Pancreas (tissue), 10 donors: ENCODE results near the gene CACNG7. TPM values are rescaled to one million over a fixed set of nuclear protein-coding genes. Genes with fewer than 3 reads are reported as not detected.

Experiments used
- ATAC-seq, 4 donors: fragments of 200-7000 bp; cut with Tn5 transposase; one replicate each; pipeline versions ENCODE4 v1.8.0 to v1.9.1; 2020; ENCODE audit warnings: mild to moderate bottlenecking in 4 of 4, moderate library complexity in 4 of 4
- DNase-seq, 6 donors: peaks; one replicate each; pipeline ENCODE4 v3.0.0-alpha.2; 2020
- FAIRE-seq: peaks from 2 replicates; lab custom pipeline; 2012; peaks lifted over from hg19 to GRCh38; lab: Jason Lieb, UNC
- H3K27ac ChIP-seq, 4 donors: fragments of 200-600 bp; sonication (generic); 1 replicate in 3 of 4; 2 replicates in 1 of 4; pipeline versions ENCODE4 v1.5.0 to v1.8.0; 2020
- H3K27me3 ChIP-seq, 4 donors: fragments of 200-600 bp; one replicate each; pipeline ENCODE4 v1.8.0; 2021
- H3K36me3 ChIP-seq, 3 donors: fragments of 200-600 bp; sonication (generic) in 1 of 3; one replicate each; pipeline versions ENCODE4 v1.5.0 to v1.8.0; 2020 to 2021
- H3K4me1 ChIP-seq, 3 donors: fragments of 200-600 bp; one replicate each; pipeline ENCODE4 v1.8.0; 2021
- H3K4me3 ChIP-seq, 4 donors: fragments of 200-600 bp; sonication (generic) in 2 of 4; one replicate each; pipeline versions ENCODE4 v1.5.0 to v1.8.0; 2020 to 2021
- H3K9me3 ChIP-seq, 4 donors: fragments of 200-600 bp; one replicate each; pipeline ENCODE4 v1.8.0; 2021
- CTCF ChIP-seq, 4 donors: fragments of 200-600 bp; sonication (generic) in 3 of 4; IDR thresholded peaks; one replicate each; pipeline versions ENCODE4 v1.5.0 to v1.8.0; 2021; ENCODE audit warnings: antibody characterized with exemption in 4 of 4
- WGBS, 2 donors: extraction: QIAGEN DNeasy Blood & Tissue Kit; methylation state at CpG; one replicate each; pipeline ENCODE4 v1.1.7; 2013; 5-methylcytosine and 5-hydroxymethylcytosine counted together
- intact Hi-C, 3 donors: fragments of 100-400 bp; cut with DNase I; formaldehyde crosslinking; loops; one replicate each; pipeline versions ENCODE4 v1.11.1 to v1.14.2; 2022
- polyA plus RNA-seq, 2 donors: library from polyadenylated mRNA; stranded (reverse); fragments of 200-250 nt; gene quantifications; one replicate each; pipeline ENCODE4 v1.2.3, GENCODE V29; 2013
- total RNA-seq, 6 donors: library from RNA; stranded (reverse); fragmentation: NEBNext Ultra II Directional in 4 of 6; extraction: Animal tissue kit (Norgen Biotek cat#: 25700) in 4 of 6; gene quantifications; one replicate each; pipeline versions ENCODE4 v1.2.1 to v1.2.4, GENCODE V29; 2021 to 2023
- donor health status: healthy with polysubstance abuse.
- donor health status: DM: no; HTN: no; CAD: no; lungs with moderate emphysema.
- donor health status: DM: no; HTN: no; CAD: no.
- donor health status: control.
- donor health status: control.
- donor health status: Bipolar disorder and iron deficiency.
- donor health status: DM: yes; HTN: yes; CAD: no.
- donor health status: DM: no; HTN: no; CAD: no.
- donor health status: DM: no; HTN: no; CAD: no.
- donor health status: DM: yes; HTN: yes; CAD: no.

Gene CACNG7
- total and polyA plus RNA-seq, 8 donors, result 0.02 to 0.09 (median 0.06) TPM; not detected in 4

DNA sequence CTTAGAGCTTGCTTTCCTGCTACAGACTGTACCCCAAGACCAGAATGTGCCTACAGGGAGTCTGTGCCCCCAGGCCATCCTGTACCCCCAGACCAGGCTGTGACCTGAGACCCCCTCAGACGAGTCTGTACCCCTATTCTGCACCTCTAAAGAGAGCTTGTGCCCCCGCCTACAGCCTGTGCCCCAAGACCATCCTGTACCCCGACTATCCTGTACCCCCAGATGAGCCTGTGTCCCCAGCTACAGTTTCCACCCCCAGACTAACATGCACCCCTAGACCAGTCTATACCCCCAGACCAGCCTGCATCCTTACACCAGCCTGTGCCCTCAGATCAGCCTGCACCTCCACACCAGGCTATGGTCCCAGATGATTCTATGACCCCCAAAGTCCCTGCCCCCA, 84.4 kb downstream of the CACNG7 start:
- TF ChIP-seq CTCF (IDR thresholded peaks at IDR 0.05), result no peak
- WGBS, 2 donors, result 32 to 37% methylated on average over 3 of the region's 3 CpGs
- Histone ChIP-seq H3K36me3 (no peaks in the 10 kb centered on the region), H3K27me3 (peaks cover 0 to 15% (median 4%) of the 10 kb centered on the region in 4 donors), H3K27ac (no peak overlapping the region), H3K4me1 (no peaks in the 10 kb centered on the region), H3K9me3 (no peaks in the 10 kb centered on the region), H3K4me3 (no peak overlapping the region)
- ATAC-seq, result no peak
- no peak for FAIRE-seq
- no peak for DNase-seq
- intact Hi-C loops, result no loop called here

Other genes starting within 250 kb of the CACNG7 start
- under 1 TPM in 5 of 6 donors, not detected in 1; 0.08 to 0.81 (median 0.32) TPM for gene NLRP12, start 85.0 kb upstream of the CACNG7 start, total RNA-seq
- gene NLRP12, start 85.0 kb upstream of the CACNG7 start, polyA plus RNA-seq, result under 1 TPM; 0.02 to 0.19 TPM
- gene MYADM, start 41.4 kb upstream of the CACNG7 start, total RNA-seq, result 10 to 100 TPM; 21.5 to 57.6 (median 31.0) TPM
- 10 to 100 TPM; 14.0 to 40.6 TPM for gene MYADM, start 41.4 kb upstream of the CACNG7 start, polyA plus RNA-seq
- gene PRKCG, start 27.1 kb upstream of the CACNG7 start, total RNA-seq, result under 1 TPM in 5 of 6 donors, not detected in 1; 0.16 to 0.38 (median 0.18) TPM
- 1 to 10 TPM in 1 of 2 donors, under 1 TPM in 1; 0.99 to 2.2 TPM for gene PRKCG, start 27.1 kb upstream of the CACNG7 start, polyA plus RNA-seq
- gene CACNG8, start 53.7 kb downstream of the CACNG7 start, total RNA-seq, result under 1 TPM in 5 of 6 donors, not detected in 1; under 0.01 to 0.06 (median 0.03) TPM
- under 1 TPM; 0.02 to 0.04 TPM for gene CACNG8, start 53.7 kb downstream of the CACNG7 start, polyA plus RNA-seq
- not detected for gene CACNG6, start 82.4 kb downstream of the CACNG7 start, total RNA-seq
- not detected for gene CACNG6, start 82.4 kb downstream of the CACNG7 start, polyA plus RNA-seq
- not detected for gene VSTM1, start 154.6 kb downstream of the CACNG7 start, total RNA-seq
- gene VSTM1, start 154.6 kb downstream of the CACNG7 start, polyA plus RNA-seq, result not detected
- gene TARM1, start 172.1 kb downstream of the CACNG7 start, total RNA-seq, result not detected
- gene TARM1, start 172.1 kb downstream of the CACNG7 start, polyA plus RNA-seq, result not detected
- gene OSCAR, start 191.5 kb downstream of the CACNG7 start, total RNA-seq, result 1 to 10 TPM in 2 of 6 donors, under 1 TPM in 3, not detected in 1; 0.41 to 3.2 (median 0.84) TPM
- gene OSCAR, start 191.5 kb downstream of the CACNG7 start, polyA plus RNA-seq, result 1 to 10 TPM; 1.0 to 1.1 TPM
- gene NDUFA3, start 193.6 kb downstream of the CACNG7 start, total RNA-seq, result 10 to 100 TPM; 27.7 to 52.1 (median 45.1) TPM
- 100 to 1,000 TPM; 107 to 166 TPM for gene NDUFA3, start 193.6 kb downstream of the CACNG7 start, polyA plus RNA-seq
- gene TFPT, start 206.4 kb downstream of the CACNG7 start, total RNA-seq, result 1 to 10 TPM; 3.8 to 8.8 (median 5.0) TPM
- 10 to 100 TPM; 16.1 to 16.6 TPM for gene TFPT, start 206.4 kb downstream of the CACNG7 start, polyA plus RNA-seq
- gene PRPF31, start 206.5 kb downstream of the CACNG7 start, total RNA-seq, result 10 to 100 TPM; 14.4 to 27.2 (median 19.5) TPM
- 10 to 100 TPM; 45.0 to 47.1 TPM for gene PRPF31, start 206.5 kb downstream of the CACNG7 start, polyA plus RNA-seq
- gene CNOT3, start 228.5 kb downstream of the CACNG7 start, total RNA-seq, result 10 to 100 TPM; 16.8 to 28.5 (median 21.3) TPM
- gene CNOT3, start 228.5 kb downstream of the CACNG7 start, polyA plus RNA-seq, result 10 to 100 TPM; 39.0 to 40.0 TPM